Myocyte (in vitro differentiated cells): ENCODE results near the gene ZFP3. TPM values are rescaled to one million over a fixed set of nuclear protein-coding genes. Genes with fewer than 3 reads are reported as not detected.
A peak's percentile ranks its signal among the peaks of the same experiment; 100 is the strongest.
"Not testable (repeated sequence)": the region's sequence is repeated elsewhere in the genome, so short reads cannot be mapped to it uniquely, and the experiment has no call there.

Source experiments
- DNase-seq: peaks from one replicate; pipeline ENCODE4 v3.0.0-alpha.2; 2012; ENCODE audit warnings: low read depth
- total RNA-seq: library from RNA; depleted of rRNA; stranded (reverse); fragments of >200 nt; gene quantifications from 2 replicates; pipeline ENCODE4 v1.2.3, GENCODE V29; 2014

ZFP3 gene
- total RNA-seq, 1 donor from 2014 or later = 0.32 TPM

DNA sequence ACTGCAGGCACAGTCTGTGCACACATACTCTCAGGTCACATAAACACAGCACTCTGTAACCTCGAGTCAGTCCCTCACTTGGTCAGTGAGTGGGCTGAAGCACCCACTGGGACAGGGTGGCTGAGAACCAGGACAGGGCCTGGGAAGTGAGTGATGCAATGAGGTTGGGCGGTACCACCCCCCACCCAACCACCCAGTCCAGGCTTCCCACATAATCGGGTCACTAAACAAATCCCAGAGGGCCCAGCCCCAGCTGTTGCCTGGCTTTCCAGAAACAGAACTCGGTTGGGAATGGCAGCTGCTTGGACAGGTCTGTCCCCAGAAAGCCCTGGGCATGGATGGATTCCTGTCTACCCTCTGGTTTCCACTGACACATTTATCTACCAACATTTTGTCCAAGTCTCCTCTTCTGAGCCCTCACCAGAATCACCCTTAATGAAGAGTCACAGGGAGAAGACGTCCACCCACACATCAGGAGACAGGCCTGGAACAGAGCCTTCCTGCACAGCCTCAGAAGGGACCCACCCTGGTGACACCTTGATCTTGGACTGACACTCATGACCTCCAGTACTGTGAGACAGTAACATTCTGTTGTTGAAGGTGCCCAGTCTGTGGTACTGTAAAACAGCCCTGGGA, 46.0 kb downstream of the ZFP3 start:
- DNase-seq = peak; percentile 85

- DNase-seq = not testable (repeated sequence)
These were observed 46.6 kb downstream of the ZFP3 start for GRCh38 chr17:5124896-5125295.

GRCh38 chr17:5126719-5127488, 48.6 kb downstream of the ZFP3 start:
- no peak for DNase-seq

- DNase-seq = no peak
These were observed 49.6 kb downstream of the ZFP3 start for GRCh38 chr17:5127910-5128309.

GRCh38 chr17:5128387-5128786, 50.1 kb downstream of the ZFP3 start:
- not testable (repeated sequence) for DNase-seq

DNA sequence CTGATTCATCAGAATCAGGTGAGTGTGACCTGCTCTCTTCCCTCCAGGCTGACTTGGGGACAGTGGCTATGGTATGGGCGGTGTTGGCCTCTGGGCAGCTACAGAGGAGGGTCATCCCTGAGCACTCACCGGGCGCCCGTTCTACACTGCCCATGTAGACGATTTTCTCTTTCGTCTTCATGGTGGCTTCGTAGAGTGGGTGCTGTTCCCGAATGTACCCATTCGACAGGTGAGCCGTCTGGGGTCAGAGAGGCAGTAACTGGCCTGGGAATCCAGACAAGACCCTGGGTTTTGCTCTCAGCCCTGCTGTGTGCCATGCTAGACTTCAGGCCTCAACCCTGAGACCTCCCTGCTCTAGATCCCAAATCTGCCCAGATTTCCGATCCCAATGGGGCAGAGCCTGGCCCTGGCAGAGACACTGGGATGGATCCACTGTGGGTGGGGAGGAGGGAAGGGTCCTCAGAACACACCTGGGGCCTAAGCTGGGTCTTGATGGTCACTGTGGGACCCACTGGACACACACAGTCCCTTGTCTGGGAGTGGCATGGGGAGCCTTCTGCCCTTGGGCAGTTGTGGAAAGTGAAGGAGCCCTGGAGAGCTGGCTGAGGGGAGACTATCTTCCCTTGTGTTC, 50.8 kb downstream of the ZFP3 start:
- DNase-seq = no peak

GRCh38 chr17:5129770-5130169, 51.5 kb downstream of the ZFP3 start:
- not testable (repeated sequence) for DNase-seq

GRCh38 chr17:5130261-5130660, 52.0 kb downstream of the ZFP3 start:
- DNase-seq = not testable (repeated sequence)

DNA sequence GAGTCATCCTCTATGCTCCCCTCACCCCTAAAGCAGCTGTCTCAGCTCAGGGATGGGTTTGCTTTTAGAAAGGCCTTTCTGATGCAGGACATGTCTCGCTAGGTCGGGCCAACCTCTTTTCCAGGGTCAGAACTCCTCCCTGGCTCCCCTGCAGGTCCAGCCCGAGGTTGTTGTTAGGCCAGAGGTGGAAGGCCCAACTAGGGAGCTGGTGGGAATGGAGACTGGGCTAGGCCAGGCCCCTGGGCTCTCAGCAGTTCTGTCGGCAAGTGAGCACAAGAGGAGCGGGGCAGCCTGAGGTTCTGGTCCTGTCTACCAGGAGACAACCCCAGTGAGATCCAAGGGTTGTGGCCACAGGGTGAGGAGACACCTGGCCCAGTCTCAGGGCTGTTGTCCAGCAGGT, 52.4 kb downstream of the ZFP3 start:
- DNase-seq = not testable (repeated sequence)

GRCh38 chr17:5131146-5131715, 53.0 kb downstream of the ZFP3 start:
- no peak for DNase-seq

GRCh38 chr17:5131799-5132502, 53.7 kb downstream of the ZFP3 start:
- DNase-seq = not testable (repeated sequence)

GRCh38 chr17:5132503-5133225, 54.4 kb downstream of the ZFP3 start:
- not testable (repeated sequence) for DNase-seq

DNA sequence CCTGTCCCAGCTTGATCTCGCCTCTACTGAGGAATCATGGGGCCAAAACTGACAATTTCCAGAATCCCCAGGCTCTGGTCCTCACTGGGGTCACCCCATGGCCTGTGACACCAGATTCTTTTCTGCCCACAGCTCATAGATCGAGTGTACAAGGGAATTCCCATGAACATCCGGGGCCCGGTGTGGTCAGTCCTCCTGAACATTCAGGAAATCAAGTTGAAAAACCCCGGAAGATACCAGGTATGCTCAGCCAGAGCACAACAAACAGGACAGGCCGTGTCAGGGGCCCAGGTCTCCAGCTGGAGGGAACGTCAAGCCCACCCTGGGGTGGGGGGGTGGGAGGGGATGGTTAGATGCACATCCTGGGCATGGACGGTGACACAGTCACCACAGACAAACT, 55.0 kb downstream of the ZFP3 start:
- no peak for DNase-seq

- DNase-seq = not testable (repeated sequence)
These were observed 55.7 kb downstream of the ZFP3 start for GRCh38 chr17:5133961-5134360.

DNA sequence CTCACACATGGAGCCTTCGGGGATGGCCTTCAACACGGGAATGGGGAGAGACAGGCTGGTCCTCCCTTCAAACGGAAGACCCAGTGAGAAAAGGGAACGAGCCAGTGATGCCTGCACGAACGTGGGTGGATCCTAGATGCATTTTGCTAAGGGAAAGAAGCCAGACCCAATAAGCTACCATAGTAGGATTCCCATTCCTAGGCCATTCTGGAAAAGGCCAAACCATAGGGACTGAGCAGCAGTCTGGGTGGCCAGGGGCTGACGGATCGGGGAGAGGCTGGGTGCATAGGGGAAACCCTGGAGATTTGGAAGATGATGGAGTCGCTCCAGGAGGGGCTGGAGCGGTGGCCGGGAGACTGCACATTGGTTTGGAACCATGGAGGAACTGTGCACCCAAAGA, 56.3 kb downstream of the ZFP3 start:
- DNase-seq = not testable (repeated sequence)

GRCh38 chr17:5135131-5135712, 57.0 kb downstream of the ZFP3 start:
- not testable (repeated sequence) for DNase-seq

DNA sequence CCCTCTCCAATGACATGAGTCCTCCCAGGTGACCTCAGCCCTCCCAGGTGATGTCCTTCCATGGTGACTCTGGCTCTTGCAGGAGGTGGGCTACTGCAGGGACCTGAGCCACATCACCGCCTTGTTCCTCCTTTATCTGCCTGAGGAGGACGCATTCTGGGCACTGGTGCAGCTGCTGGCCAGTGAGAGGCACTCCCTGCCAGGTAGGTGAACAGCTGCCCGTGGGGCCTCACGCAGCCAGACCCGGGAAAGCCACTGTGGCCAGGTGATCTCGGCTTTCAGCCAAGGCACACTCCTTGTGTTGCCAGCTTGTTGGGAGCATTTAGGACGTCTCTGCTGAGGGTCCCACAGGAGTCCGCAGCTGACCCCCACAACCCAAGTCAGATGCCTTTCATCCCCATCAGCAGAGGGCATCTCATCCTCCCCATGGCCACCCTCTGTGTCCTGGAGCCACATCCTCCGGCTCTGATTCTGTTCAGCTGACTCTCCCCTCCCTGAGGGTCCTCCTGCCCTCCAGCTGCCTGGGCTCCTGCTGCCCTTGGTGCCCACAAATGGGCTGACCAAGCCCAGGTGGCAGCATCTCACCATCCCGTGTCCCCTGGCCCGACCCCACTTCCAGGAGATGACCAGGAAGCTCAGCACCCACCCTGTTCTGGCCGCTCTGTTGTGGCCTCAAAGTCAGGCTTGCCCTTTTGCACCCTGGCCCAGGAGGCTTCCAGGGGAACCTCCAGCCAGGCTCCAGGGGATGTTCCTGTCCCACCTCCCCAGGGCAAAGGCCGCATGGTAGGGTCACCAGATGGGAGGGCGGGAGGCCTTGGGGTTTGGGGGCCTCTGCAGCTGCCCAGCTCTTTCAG, 57.7 kb downstream of the ZFP3 start:
- DNase-seq = no peak

- DNase-seq = not testable (repeated sequence)
These were observed 58.5 kb downstream of the ZFP3 start for GRCh38 chr17:5136580-5137412.
